Activated CD8-positive, alpha-beta memory T cell treated with anti-CD3 and anti-CD28 coated beads for 36 hours (primary cell): ENCODE data around the gene MSI2. TPM values are rescaled to one million over a fixed set of nuclear protein-coding genes. Genes with fewer than 3 reads are reported as not detected.
"Not testable (repeated sequence)": the region's sequence is repeated elsewhere in the genome, so short reads cannot be mapped to it uniquely, and the experiment has no call there.

Experiments used
- CTCF ChIA-PET: fragments of 350-600 bp; sonication (Branson Sonifier 250); formaldehyde crosslinking; loops from one replicate; lab custom pipeline; 2021; ENCODE audit warnings: antibody characterized with exemption; lab: Charles Lee
- POLR2A ChIA-PET: fragments of 350-600 bp; sonication (Branson Sonifier 250); formaldehyde crosslinking; loops from one replicate; lab custom pipeline; 2021; ENCODE audit warnings: antibody characterized with exemption; lab: Charles Lee
- total RNA-seq, 2 experiments: library from RNA; stranded (reverse); gene quantifications; one replicate each; pipeline ENCODE4 v1.2.3, GENCODE V29; 2021

The MSI2 gene
- total RNA-seq, 2 experiments from 2014 or later = 56.5 to 59.6 TPM

GRCh38 chr17:57604771-57605674 lies 348.7 kb downstream of the MSI2 start:
- CTCF ChIA-PET = interaction anchor here (1.2 to 2.5 kb wide), 4 partner anchors 7 to 361 kb away, joined by 3 to 11 read pairs (median 4); no protein-coding TSS in a partner anchor
- POLR2A ChIA-PET = no interaction called here

- ChIA-PET POLR2A (interaction anchor here (0.6 kb wide), 1 partner anchor 186 kb away, joined by 4 read pairs; no protein-coding TSS in a partner anchor), CTCF (interaction anchor here (0.8 to 2.5 kb wide), 5 partner anchors 8 to 362 kb away, joined by 3 to 11 read pairs (median 3); no protein-coding TSS in a partner anchor)
These were observed 349.4 kb downstream of the MSI2 start for GRCh38 chr17:57605675-57606105.

- CTCF ChIA-PET = interaction anchor here (0.8 to 2.5 kb wide), 7 partner anchors 8 to 362 kb away, joined by 3 to 11 read pairs (median 4); no protein-coding TSS in a partner anchor
- POLR2A ChIA-PET = interaction anchor here (0.6 kb wide), 1 partner anchor 187 kb away, joined by 4 read pairs; no protein-coding TSS in a partner anchor
These were observed 350.0 kb downstream of the MSI2 start for GRCh38 chr17:57606111-57606875.

- CTCF ChIA-PET = interaction anchor here (1.0 to 2.3 kb wide), 2 partner anchors 10 to 64 kb away, joined by 4 to 9 read pairs; no protein-coding TSS in a partner anchor
- POLR2A ChIA-PET = no interaction called here
These were observed 351.3 kb downstream of the MSI2 start for GRCh38 chr17:57607553-57608120.

GRCh38 chr17:57608369-57609124 lies 352.2 kb downstream of the MSI2 start:
- CTCF ChIA-PET = interaction anchor here (0.7 to 2.3 kb wide), 4 partner anchors 11 to 154 kb away, joined by 3 to 9 read pairs (median 4); no protein-coding TSS in a partner anchor
- POLR2A ChIA-PET = no interaction called here

GRCh38 chr17:57609125-57609877 lies 353.0 kb downstream of the MSI2 start:
- ChIA-PET CTCF (interaction anchor here (0.7 to 2.3 kb wide), 3 partner anchors 10 to 155 kb away, joined by 3 to 9 read pairs (median 4); no protein-coding TSS in a partner anchor), POLR2A (no interaction called here)

GRCh38 chr17:57609878-57610270 lies 353.6 kb downstream of the MSI2 start:
- POLR2A ChIA-PET = no interaction called here
- CTCF ChIA-PET = no interaction called here

- POLR2A ChIA-PET = interaction anchor here (0.5 kb wide), 1 partner anchor 390 kb away, joined by 3 read pairs; no protein-coding TSS in a partner anchor
- CTCF ChIA-PET = interaction anchor here (1.4 kb wide), 1 partner anchor 60 kb away, joined by 3 read pairs; no protein-coding TSS in a partner anchor
These were observed 356.1 kb downstream of the MSI2 start for GRCh38 chr17:57612202-57613071.

GRCh38 chr17:57614742-57615141 lies 358.4 kb downstream of the MSI2 start:
- CTCF ChIA-PET = interaction anchor here (0.7 to 1.0 kb wide), 2 partner anchors 9 to 124 kb away, joined by 3 read pairs; no protein-coding TSS in a partner anchor
- POLR2A ChIA-PET = no interaction called here

GRCh38 chr17:57615836-57616757 lies 359.8 kb downstream of the MSI2 start:
- POLR2A ChIA-PET = no interaction called here
- CTCF ChIA-PET = interaction anchor here (1.0 kb wide), 1 partner anchor 10 kb away, joined by 3 read pairs; no protein-coding TSS in a partner anchor

- ChIA-PET CTCF (no interaction called here), POLR2A (interaction anchor here (0.5 kb wide), 1 partner anchor 62 kb away, joined by 3 read pairs; no protein-coding TSS in a partner anchor)
These were observed 360.9 kb downstream of the MSI2 start for GRCh38 chr17:57617218-57617617.

- CTCF ChIA-PET = interaction anchor here (0.6 kb wide), 1 partner anchor 10 kb away, joined by 3 read pairs; no protein-coding TSS in a partner anchor
- POLR2A ChIA-PET = no interaction called here
These were observed 363.0 kb downstream of the MSI2 start for GRCh38 chr17:57619061-57619937.

GRCh38 chr17:57620576-57620975 lies 364.3 kb downstream of the MSI2 start:
- CTCF ChIA-PET = no interaction called here
- POLR2A ChIA-PET = no interaction called here

GRCh38 chr17:57621791-57622190 lies 365.5 kb downstream of the MSI2 start:
- CTCF ChIA-PET, POLR2A ChIA-PET: not testable (repeated sequence)
